GM23248 (cell line): ENCODE data around the gene GRIK5.

Experiments
- EZH2 ChIP-seq: fragments of 200-600 bp; sonication (generic); IDR thresholded peaks from 2 replicates; pipeline ENCODE4 v1.6.1; 2018; ENCODE audit warnings: antibody characterized with exemption, mild to moderate bottlenecking; ENCODE audit not compliant: insufficient read depth, poor library complexity, severe bottlenecking
- EZH2phosphoT487 ChIP-seq: fragments of 200-600 bp; sonication (generic); IDR thresholded peaks from 2 replicates; pipeline ENCODE4 v1.6.1; 2018; ENCODE audit warnings: antibody characterized with exemption, moderate library complexity, mild to moderate bottlenecking, low read depth; ENCODE audit not compliant: insufficient read depth

- TF ChIP-seq EZH2phosphoT487 (no peak), EZH2 (no peak)
Measured at GRCh38 chr19:42078058-42078457, 8.1 kb upstream of the GRIK5 start.
